GM21360 (cell line): ENCODE data around the gene SENP3.

Experiments
- ATAC-seq: cut with Tn5 transposase; IDR thresholded peaks from one replicate; pipeline ENCODE4 v1.9.1; 2021; ENCODE audit warnings: mild to moderate bottlenecking, moderate library complexity; ENCODE audit not compliant: unreplicated experiment

The SENP3 gene

DNA sequence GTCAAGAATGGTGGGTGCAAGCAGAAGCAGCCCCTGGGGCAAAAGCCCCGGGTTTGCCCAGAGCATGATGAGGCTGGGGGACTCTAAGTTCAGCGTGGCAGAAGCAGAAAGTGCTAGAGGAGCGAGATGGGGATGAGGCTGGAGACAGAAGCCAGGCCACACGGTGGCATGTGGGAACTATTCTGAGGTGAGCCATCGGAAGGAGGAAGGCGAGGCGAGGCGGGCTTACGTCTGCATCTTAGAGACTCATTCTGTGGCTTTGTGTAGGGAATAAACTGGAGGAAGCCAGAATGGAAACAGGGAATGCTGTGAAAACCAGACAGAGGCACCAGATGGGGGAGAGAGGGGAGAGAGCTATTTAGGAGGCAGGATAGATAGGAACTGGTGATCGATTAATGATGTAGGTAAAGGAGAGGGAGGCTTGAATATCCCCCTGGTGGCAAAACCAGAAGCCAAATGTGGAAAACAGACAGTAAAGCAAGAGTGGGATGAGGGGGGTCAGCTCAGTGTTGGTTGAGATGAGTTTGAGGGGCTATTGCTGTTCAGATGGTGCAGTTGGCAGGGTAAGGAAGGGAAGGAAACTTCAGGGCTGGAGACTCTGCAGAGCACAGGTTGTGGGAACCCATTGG is 6.3 kb upstream of the SENP3 start:
- no peak for ATAC-seq

DNA sequence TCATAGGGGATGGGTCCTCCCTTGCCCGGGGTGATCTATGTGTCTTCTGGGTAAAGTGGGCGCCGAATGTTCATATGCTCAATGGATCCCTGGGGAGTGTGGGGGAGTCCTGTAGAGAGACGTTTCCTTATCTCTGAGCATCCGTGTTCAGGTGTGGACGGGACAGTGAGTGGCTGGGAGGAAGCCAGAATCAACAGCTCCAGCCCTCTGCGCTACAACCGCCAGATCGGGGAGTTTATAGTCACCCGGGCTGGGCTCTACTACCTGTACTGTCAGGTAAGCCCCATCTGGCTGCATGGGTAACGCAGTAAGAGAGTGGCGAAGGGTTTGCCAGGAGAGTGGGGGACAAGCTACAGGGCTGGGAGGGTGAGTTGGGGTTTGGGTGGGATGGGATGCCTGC is 5.1 kb upstream of the SENP3 start:
- ATAC-seq: no peak

DNA sequence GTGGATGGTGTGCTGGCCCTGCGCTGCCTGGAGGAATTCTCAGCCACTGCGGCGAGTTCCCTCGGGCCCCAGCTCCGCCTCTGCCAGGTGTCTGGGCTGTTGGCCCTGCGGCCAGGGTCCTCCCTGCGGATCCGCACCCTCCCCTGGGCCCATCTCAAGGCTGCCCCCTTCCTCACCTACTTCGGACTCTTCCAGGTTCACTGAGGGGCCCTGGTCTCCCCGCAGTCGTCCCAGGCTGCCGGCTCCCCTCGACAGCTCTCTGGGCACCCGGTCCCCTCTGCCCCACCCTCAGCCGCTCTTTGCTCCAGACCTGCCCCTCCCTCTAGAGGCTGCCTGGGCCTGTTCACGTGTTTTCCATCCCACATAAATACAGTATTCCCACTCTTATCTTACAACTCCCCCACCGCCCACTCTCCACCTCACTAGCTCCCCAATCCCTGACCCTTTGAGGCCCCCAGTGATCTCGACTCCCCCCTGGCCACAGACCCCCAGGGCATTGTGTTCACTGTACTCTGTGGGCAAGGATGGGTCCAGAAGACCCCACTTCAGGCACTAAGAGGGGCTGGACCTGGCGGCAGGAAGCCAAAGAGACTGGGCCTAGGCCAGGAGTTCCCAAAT is 4.5 kb upstream of the SENP3 start:
- ATAC-seq: no peak

DNA sequence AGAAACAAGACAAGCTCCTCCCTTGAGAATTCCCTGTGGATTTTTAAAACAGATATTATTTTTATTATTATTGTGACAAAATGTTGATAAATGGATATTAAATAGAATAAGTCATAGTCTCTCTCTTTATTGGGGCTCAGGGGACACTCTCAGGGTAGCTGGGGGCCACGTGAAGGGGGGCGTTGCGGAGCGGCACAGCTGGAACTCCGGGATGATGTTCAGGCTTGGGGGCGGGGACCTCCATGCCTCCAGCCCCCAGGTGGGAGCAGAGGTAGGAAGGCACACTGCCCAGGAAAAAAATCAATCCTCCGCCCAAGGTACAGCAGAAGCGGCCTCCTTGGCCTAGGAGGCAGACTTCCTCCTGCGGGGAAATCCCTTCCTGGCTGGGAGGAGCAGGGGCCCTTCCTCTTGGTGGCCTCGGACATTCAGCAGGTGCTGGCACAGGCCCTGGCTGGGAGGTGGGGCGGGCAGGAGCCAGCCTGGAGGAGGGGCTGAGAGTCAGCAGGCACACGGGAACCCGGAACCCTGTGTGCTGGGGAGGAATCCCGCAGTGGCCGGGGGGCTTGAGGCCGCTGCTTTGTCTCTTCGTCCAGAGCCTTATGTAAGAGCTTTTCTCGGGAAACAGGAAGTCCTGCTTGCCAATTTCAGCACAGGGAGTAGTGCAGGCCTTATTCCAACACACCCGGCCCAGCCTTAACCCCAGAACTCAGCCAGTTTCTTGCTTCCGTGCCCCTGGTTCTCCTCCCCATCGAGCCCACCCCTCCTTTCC is 3.8 kb upstream of the SENP3 start:
- no peak for ATAC-seq

DNA sequence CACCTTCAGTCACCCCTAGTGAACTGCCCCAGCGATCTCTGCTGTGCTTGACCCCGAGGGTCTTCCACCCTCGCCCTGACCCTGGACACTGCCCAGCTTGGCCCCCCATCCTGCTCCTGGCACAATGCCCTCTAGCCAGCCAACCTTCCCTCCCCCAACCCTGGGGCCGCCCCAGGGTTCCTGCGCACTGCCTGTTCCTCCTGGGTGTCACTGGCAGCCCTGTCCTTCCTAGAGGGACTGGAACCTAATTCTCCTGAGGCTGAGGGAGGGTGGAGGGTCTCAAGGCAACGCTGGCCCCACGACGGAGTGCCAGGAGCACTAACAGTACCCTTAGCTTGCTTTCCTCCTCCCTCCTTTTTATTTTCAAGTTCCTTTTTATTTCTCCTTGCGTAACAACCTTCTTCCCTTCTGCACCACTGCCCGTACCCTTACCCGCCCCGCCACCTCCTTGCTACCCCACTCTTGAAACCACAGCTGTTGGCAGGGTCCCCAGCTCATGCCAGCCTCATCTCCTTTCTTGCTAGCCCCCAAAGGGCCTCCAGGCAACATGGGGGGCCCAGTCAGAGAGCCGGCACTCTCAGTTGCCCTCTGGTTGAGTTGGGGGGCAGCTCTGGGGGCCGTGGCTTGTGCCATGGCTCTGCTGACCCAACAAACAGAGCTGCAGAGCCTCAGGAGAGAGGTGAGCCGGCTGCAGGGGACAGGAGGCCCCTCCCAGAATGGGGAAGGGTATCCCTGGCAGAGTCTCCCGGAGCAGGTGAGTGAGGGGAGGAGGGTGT is 3.0 kb upstream of the SENP3 start, which contains the start of gene TNFSF13:
TSS of gene TNFSF13 (plus strand) at position 207 of the 776 bp plus-strand sequence. CDS start at position 497, 290 bp downstream.
- ATAC-seq: no peak

DNA sequence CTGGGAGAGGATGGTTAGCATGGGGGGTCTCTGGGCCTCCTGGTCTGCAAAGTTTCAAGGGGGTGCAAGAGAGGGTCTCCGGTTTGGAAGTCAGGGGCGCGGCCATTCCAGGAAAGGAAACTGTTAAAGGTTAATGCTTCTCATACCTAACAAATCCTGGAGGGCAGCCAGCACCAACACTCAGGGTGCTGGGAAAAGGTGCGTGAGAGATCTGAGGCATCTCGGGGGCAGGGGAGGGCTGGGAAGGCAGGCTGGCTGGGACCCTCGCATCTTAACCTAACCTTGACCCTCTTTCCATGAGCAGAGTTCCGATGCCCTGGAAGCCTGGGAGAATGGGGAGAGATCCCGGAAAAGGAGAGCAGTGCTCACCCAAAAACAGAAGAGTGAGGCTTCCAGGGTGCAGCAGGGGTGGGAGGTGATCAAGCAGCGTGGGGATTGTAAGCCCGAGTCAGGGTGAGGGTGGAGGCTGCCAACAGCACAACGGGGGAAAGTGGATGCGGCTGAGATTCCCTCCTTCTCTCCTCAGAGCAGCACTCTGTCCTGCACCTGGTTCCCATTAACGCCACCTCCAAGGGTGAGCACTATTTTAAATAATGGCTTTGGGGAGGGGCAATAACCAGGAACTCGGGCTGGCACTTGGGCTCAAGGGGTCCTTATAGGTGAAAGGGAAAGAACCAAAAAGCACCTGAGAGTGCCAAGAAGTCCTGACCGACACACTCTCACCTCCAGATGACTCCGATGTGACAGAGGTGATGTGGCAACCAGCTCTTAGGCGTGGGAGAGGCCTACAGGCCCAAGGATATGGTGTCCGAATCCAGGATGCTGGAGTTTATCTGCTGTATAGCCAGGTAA is 2.2 kb upstream of the SENP3 start:
- no peak for ATAC-seq

DNA sequence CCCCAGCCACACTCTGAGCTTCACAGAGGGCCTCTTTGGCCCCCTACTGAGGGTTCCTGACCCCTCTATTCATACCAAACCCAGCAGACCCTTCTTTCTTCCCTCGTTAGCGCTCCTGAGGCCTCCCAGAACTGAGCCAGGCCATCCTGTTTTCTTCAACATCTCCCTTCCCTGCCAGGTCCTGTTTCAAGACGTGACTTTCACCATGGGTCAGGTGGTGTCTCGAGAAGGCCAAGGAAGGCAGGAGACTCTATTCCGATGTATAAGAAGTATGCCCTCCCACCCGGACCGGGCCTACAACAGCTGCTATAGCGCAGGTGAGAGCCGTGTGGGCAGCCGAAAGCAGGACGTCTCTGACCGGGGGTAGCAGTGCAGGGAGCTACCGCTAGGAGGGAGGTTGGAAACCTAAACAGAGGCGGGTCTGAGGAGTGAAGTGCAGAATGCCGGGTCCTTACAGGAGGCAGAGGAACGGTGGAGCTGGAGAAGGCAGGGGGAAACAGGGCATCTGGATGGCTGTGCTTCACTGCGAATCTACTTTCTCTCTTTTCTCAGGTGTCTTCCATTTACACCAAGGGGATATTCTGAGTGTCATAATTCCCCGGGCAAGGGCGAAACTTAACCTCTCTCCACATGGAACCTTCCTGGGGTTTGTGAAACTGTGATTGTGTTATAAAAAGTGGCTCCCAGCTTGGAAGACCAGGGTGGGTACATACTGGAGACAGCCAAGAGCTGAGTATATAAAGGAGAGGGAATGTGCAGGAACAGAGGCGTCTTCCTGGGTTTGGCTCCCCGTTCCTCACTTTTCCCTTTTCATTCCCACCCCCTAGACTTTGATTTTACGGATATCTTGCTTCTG is 1.3 kb upstream of the SENP3 start:
- ATAC-seq: no peak

DNA sequence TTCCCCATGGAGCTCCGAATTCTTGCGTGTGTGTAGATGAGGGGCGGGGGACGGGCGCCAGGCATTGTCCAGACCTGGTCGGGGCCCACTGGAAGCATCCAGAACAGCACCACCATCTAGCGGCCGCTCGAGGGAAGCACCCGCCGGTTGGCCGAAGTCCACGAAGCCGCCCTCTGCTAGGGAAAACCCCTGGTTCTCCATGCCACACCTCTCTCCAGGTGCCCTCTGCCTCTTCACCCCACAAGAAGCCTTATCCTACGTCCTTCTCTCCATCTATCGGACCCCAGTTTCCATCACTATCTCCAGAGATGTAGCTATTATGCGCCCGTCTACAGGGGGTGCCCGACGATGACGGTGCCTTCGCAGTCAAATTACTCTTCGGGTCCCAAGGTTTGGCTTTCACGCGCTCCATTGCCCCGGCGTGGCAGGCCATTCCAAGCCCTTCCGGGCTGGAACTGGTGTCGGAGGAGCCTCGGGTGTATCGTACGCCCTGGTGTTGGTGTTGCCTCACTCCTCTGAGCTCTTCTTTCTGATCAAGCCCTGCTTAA is 617 bp upstream of the SENP3 start:
- ATAC-seq: peak; percentile 40

DNA sequence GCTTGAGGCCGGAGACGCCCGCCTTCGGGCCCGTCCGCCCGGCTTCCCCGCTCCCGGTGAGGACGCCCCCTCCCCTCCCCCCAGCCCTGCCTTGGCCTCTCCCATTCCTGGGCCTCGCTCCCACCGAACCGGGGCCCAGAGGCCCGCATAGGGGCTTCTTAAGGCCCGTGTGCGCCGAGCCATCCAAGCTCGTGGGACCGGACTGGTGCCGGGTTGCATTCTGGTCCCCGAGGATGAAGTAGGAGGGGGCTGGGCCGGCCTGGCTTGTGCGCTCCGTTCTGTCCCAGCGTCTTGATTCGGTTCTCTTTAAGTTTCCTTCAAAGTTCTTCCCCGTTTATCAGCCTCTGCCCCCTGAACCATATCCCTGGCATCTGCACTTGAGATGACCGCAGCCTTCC is 488 bp downstream of the SENP3 start:
- peak; percentile 8 for ATAC-seq

DNA sequence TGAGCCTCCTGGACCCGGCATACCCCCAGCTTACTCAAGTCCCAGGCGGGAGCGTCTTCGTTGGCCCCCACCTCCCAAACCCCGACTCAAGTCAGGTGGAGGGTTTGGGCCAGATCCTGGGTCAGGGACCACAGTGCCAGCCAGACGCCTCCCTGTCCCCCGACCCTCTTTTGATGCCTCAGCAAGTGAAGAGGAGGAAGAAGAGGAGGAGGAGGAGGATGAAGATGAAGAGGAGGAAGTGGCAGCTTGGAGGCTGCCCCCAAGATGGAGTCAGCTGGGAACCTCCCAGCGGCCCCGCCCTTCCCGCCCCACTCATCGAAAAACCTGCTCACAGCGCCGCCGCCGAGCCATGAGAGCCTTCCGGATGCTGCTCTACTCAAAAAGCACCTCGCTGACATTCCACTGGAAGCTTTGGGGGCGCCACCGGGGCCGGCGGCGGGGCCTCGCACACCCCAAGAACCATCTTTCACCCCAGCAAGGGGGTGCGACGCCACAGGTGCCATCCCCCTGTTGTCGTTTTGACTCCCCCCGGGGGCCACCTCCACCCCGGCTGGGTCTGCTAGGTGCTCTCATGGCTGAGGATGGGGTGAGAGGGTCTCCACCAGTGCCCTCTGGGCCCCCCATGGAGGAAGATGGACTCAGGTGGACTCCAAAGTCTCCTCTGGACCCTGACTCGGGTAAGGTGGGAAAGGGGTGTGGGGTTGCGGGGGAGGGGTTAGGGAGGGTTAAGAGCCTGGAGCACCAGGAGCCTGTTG is 1.6 kb downstream of the SENP3 start:
- ATAC-seq: no peak

DNA sequence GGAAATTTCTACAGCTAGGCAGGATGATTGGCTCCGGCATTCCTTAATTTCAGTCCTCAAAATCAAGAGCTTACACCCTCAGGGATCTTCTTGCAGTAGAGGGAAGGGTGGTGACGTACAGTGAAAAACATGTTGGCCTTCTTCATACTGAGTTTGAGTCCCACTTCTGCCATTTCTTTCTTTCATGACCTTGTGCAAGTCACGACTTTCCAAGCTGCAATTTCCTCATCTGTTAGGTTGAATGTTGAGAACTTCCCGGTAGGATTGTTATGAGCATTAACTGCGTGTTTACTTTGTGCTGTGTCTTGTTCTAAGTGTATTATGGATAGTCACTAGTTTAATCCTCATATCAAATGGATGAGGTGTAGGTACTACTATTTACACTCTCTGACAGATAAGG is 7.9 kb downstream of the SENP3 start:
- ATAC-seq: no peak

DNA sequence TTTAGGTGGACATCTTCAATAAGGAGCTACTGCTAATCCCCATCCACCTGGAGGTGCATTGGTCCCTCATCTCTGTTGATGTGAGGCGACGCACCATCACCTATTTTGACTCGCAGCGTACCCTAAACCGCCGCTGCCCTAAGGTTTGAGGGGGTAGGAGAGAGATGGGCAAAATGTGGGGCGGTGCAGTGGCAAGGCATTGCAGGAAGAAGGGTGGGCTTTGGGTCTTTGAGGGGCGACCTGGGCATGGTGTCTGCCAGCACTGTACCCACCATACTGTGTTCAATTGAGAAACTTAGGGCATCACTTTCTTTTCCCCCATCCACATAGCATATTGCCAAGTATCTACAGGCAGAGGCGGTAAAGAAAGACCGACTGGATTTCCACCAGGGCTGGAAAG is 8.6 kb downstream of the SENP3 start:
- ATAC-seq: no peak

DNA sequence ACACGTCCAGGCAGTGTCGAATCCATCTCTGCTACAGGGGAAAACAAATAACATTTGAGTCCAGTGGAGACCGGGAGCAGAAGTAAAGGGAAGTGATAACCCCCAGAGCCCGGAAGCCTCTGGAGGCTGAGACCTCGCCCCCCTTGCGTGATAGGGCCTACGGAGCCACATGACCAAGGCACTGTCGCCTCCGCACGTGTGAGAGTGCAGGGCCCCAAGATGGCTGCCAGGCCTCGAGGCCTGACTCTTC is 10.5 kb downstream of the SENP3 start:
- ATAC-seq: no peak

DNA sequence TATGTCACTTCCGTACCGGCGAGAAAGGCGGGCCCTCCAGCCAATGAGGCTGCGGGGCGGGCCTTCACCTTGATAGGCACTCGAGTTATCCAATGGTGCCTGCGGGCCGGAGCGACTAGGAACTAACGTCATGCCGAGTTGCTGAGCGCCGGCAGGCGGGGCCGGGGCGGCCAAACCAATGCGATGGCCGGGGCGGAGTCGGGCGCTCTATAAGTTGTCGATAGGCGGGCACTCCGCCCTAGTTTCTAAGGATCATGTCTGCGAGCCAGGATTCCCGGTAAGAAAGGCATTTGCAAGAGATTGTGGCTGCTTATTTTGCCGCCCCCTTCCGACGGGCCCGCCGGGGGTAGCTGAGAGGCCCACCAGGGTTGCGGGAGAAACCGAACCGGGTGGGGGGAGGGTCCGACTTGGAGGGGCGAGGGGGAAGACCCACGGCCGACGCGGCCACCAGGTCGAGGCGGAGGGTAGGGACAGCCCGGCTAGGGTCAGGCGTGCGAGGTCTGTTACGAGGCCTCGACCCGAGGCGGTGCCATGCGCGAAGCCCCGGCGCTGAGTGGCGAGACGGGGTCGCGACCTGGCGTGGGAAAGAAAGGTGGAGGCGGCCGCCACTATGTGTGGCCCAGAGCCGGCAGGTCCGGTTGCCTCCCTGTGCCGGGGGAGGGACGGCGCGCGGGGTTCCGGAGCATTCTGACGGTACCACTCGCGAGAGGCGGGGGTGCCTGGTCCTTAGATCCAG is 11.0 kb downstream of the SENP3 start:
- peak; percentile 83 for ATAC-seq

DNA sequence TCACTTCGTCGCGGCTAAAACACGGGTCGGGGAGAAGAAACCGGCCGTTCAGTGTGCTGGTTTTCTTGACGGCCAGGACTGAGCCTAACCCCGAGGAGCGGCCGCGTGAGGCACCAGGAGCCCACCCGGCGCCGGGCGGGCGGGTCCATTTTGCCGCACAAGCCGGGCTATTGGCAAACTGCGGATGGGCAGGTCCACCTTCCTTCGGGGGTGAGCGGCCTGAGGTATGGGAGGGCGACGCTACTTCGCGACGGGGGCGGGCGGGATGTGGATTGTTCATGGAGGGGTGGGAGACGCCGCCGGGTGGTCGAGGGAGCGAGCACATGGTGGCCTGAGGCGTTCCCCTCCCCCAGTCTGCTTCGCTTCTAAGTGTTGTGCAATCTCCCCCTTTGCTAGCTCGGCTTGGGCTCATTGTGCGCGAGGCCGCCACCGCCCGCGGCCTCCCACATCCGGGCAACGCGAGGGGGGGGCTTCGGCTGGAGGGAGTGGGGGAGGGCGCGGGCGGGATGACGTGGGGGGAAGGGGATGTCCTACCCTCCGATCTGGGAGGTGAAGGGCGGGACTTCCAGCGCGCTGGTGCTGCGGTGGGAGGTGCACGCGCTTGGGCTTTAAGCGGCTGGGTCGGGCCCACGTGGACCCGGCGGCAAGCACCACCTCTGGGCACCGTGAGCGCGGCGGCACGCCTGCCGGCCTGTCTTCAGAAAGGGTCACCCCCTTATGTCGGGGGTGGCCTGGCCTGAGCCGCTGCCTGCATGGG is 11.8 kb downstream of the SENP3 start:
- ATAC-seq: no peak

DNA sequence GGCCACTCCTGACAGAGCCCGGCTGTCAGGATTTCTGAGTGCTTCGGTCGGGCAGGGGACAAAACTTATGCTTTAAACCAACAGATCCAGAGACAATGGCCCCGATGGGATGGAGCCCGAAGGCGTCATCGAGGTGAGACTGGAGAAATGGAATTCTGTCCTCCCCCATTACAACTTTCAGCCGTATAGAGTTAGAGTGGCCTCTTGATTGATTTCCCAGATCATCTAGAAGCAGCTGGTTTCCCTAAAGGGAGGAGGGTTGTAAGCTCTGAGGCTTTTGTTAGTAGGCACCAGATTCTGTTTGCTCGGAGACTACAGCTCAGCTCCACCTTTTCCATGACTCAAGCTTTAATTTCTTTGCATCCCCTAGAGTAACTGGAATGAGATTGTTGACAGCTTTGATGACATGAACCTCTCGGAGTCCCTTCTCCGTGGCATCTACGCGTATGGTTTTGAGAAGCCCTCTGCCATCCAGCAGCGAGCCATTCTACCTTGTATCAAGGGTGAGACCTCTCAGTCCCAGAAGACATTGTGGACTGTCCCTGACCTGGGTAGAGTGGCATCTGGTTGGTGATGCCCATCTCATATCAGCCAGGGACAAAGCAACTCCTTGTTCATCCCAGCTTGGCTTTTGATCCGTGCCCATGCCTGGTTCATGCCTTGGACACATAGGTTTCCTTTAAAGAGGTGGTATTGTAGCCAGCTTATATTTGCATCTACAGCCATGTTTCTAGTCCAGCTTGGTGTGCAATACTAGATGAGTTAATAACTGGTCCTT is 12.6 kb downstream of the SENP3 start:
- no peak for ATAC-seq

DNA sequence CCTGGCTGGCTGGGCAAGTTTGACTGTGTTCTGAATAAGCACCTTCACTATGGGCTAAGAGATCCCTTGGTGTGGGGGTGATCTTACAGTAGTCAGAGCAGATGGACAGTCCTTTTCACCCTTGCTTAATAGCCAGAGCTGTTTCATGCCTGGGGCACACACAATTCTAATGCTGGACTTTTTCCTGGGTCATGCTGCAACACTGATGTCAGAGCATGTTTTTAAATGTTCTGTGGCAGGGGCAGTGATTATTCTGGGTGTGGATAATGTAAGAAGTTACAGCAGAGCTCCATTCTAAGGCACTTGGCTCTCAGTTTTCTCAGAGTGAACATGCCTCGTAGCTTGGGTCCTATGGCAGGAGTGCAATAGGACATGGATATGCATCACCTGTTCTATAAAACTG is 13.8 kb downstream of the SENP3 start:
- ATAC-seq: no peak
